ENCODE data around the gene MXD4.

Gene MXD4

GRCh38 chr4:2245057-2245786 is 16.7 kb downstream of the MXD4 start:
- no peak for DNase-seq
- H3K9me2 ChIP-seq (replicated peaks; ENCODE audit: insufficient read depth, low read length) = no peaks in the 10 kb centered on the region
- H3K79me2 ChIP-seq (ENCODE audit: low read length) = peaks cover 16% of the 10 kb centered on the region
- H3F3A ChIP-seq (ENCODE audit: insufficient read depth, low read length) = peaks cover 14% of the 10 kb centered on the region
- no peak overlapping the region for H3K4me2 ChIP-seq (ENCODE audit: low read depth, low read length)
- H2AFZ ChIP-seq (ENCODE audit: low read length) = no peak overlapping the region
- no peaks in the 10 kb centered on the region for H3K27me3 ChIP-seq (replicated peaks; ENCODE audit: insufficient read depth, low read length)
- no peaks in the 10 kb centered on the region for H3K9me3 ChIP-seq (replicated peaks; ENCODE audit: insufficient read depth, low read length)
- no peak overlapping the region for H3K27ac ChIP-seq (ENCODE audit: low read length)
- H3K9ac ChIP-seq (ENCODE audit: low read length) = no peak overlapping the region
- peaks cover 16% of the 10 kb centered on the region for H3K4me1 ChIP-seq (ENCODE audit: low read length)
- no peak overlapping the region for H3K4me3 ChIP-seq (ENCODE audit: low read length)
- TF ChIP-seq EZH2 (optimal IDR thresholded peaks at IDR 0.05; ENCODE audit: low read depth, low read length) (no peak), CTCF (IDR thresholded peaks at IDR 0.05; ENCODE audit: low read length) (no peak), EZH2phosphoT487 (IDR thresholded peaks at IDR 0.05; ENCODE audit: low read length) (no peak)
- H3K36me3 ChIP-seq (replicated peaks; ENCODE audit: insufficient read depth, low read length) = no peaks in the 10 kb centered on the region
- H4K20me1 ChIP-seq (ENCODE audit: insufficient read depth, low read length) = peaks cover 2% of the 10 kb centered on the region; the same call in 1 of the 2 replicates

GRCh38 chr4:2243681-2244380 is 18.1 kb downstream of the MXD4 start:
- DNase-seq = peak; percentile 51
- H3K4me3 ChIP-seq (ENCODE audit: low read length) = no peak overlapping the region
- peaks cover 28% of the 10 kb centered on the region for H3K4me1 ChIP-seq (ENCODE audit: low read length)
- peaks cover 14% of the 10 kb centered on the region; the same call in 1 of the 2 replicates for H4K20me1 ChIP-seq (ENCODE audit: insufficient read depth, low read length)
- H3K27me3 ChIP-seq (replicated peaks; ENCODE audit: insufficient read depth, low read length) = no peaks in the 10 kb centered on the region
- peak overlapping the region; percentile 66 for H2AFZ ChIP-seq (ENCODE audit: low read length)
- H3K36me3 ChIP-seq (replicated peaks; ENCODE audit: insufficient read depth, low read length) = no peaks in the 10 kb centered on the region
- no peak overlapping the region for H3K9ac ChIP-seq (ENCODE audit: low read length)
- H3K79me2 ChIP-seq (ENCODE audit: low read length) = peaks cover 30% of the 10 kb centered on the region
- H3K27ac ChIP-seq (ENCODE audit: low read length) = peak overlapping the region; percentile 20; the same call in 1 of the 2 replicates
- H3F3A ChIP-seq (ENCODE audit: insufficient read depth, low read length) = peaks cover 14% of the 10 kb centered on the region
- H3K9me3 ChIP-seq (replicated peaks; ENCODE audit: insufficient read depth, low read length) = no peaks in the 10 kb centered on the region
- TF ChIP-seq CTCF (IDR thresholded peaks at IDR 0.05; ENCODE audit: low read length) (peak; percentile 51), EZH2phosphoT487 (IDR thresholded peaks at IDR 0.05; ENCODE audit: low read length) (no peak)
- peak overlapping the region; percentile 61; the same call in 1 of the 2 replicates for H3K4me2 ChIP-seq (ENCODE audit: low read depth, low read length)
- no peaks in the 10 kb centered on the region for H3K9me2 ChIP-seq (replicated peaks; ENCODE audit: insufficient read depth, low read length)

- peaks cover 35% of the 10 kb centered on the region for H3K4me1 ChIP-seq (ENCODE audit: low read length)
- peaks cover 50% of the 10 kb centered on the region for H3K79me2 ChIP-seq (ENCODE audit: low read length)
- peak within 1 kb of the TSS; percentile 74 for H3K27ac ChIP-seq (ENCODE audit: low read length)
These were observed 20.2 kb downstream of the MXD4 start, which contains the start of the genes HAUS3 and POLN for GRCh38 chr4:2241410-2242353. Gene HAUS3 (minus strand): TSS chr4:2242121. CDS start chr4:2240946, 1,175 bp downstream. Gene POLN (minus strand): TSS chr4:2242121. CDS start chr4:2229231, 12,890 bp downstream.

More at GRCh38 chr4:2241410-2242353, 20.2 kb downstream of the MXD4 start, which contains the start of the genes HAUS3 and POLN:
- Histone ChIP-seq H3K9ac (ENCODE audit: low read length) (peak within 1 kb of the TSS; percentile 88), H3K9me2 (replicated peaks; ENCODE audit: insufficient read depth, low read length) (no peaks in the 10 kb centered on the region), H3K27me3 (replicated peaks; ENCODE audit: insufficient read depth, low read length) (no peaks in the 10 kb centered on the region), H3K9me3 (replicated peaks; ENCODE audit: insufficient read depth, low read length) (no peaks in the 10 kb centered on the region), H3K36me3 (replicated peaks; ENCODE audit: insufficient read depth, low read length) (no peaks in the 10 kb centered on the region; the same call in 1 of the 2 replicates), H4K20me1 (ENCODE audit: insufficient read depth, low read length) (peaks cover 14% of the 10 kb centered on the region; the same call in 1 of the 2 replicates), H3F3A (ENCODE audit: insufficient read depth, low read length) (peaks cover 14% of the 10 kb centered on the region), H2AFZ (ENCODE audit: low read length) (peak within 1 kb of the TSS; percentile 71), H3K4me2 (ENCODE audit: low read depth, low read length) (peak within 1 kb of the TSS; percentile 76), H3K4me3 (ENCODE audit: low read length) (peak within 1 kb of the TSS; percentile 89)
- TF ChIP-seq EZH2 (optimal IDR thresholded peaks at IDR 0.05; ENCODE audit: low read depth, low read length) (no peak), EZH2phosphoT487 (IDR thresholded peaks at IDR 0.05; ENCODE audit: low read length) (no peak), CTCF (IDR thresholded peaks at IDR 0.05; ENCODE audit: low read length) (no peak)
- DNase-seq = peak; percentile 98

Measured in MM.1S (cell line).